ENCODE results near the gene SCRT2. TPM values are rescaled to one million over a fixed set of nuclear protein-coding genes. Genes with fewer than 3 reads are reported as not detected.

The SCRT2 gene
- total and polyA plus RNA-seq, 9 of the 15 experiments (the other 6 are each of a cell fraction or from before 2014, with no cell fraction given) = 0.04 to 0.75 (median 0.13) TPM; not detected in 2

DNA sequence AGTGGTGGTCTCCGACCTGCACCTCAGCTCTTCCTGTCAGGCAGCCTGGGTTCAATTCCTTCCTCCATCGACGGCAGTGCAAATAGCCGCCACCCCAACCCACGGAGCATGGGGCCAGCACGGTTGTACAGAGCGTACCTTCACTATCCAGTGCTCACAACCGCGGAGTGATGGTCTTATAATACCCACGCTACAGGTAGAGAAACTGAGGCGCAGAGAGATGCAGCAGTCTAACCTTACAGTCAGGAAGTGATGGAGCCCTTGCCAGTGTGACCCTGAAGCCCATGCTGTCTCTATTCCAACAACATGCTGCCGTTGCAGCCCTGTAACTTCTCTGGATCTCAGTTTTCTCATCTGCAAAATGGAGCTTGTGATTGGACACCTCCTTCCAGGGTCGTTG lies 11.0 kb downstream of the SCRT2 start:
- in situ Hi-C loops (cut with MboI) (no loop called here), intact Hi-C loops (cut with micrococcal nuclease) (no loop called here)
- Histone ChIP-seq H3K27me3 (ENCODE audit: control insufficient read depth in 2 of 2, insufficient read depth in 2 of 2, low read length in 2 of 2) (no peaks in the 10 kb centered on the region), H3K4me2 (ENCODE audit: insufficient read depth, low read length) (no peak overlapping the region), H3K27ac (ENCODE audit: extremely low read depth, low read depth, low read length) (no peak overlapping the region), H3K9me3 (replicated peaks; ENCODE audit: control insufficient read depth, insufficient read depth, low read depth, low read length) (no peaks in the 10 kb centered on the region), H3K4me3 (no peak overlapping the region), H4K20me1 (replicated peaks; ENCODE audit: control insufficient read depth, insufficient read depth, low read length) (no peaks in the 10 kb centered on the region), H3K4me1 (replicated peaks in 1 of 2; ENCODE audit: control insufficient read depth in 2 of 2, insufficient read depth in 2 of 2, low read length in 2 of 2) (peaks cover 20 to 24% of the 10 kb centered on the region in 2 experiments), H3K9ac (ENCODE audit: insufficient read depth in 1 of 2, low read depth in 2 of 2, low read length in 2 of 2) (no peak overlapping the region; a peak in 1 of 4 replicates), H3K79me2 (ENCODE audit: control insufficient read depth, insufficient read depth, low read length) (no peaks in the 10 kb centered on the region), H3K9me1 (ENCODE audit: control insufficient read depth, insufficient read depth, low read length) (no peaks in the 10 kb centered on the region), H3K36me3 (ENCODE audit: control insufficient read depth, insufficient read depth, low read length) (no peaks in the 10 kb centered on the region), H2AFZ (ENCODE audit: low read depth, low read length) (no peak overlapping the region)
- CTCF ChIA-PET (ENCODE audit: low intra/inter-chr PET ratio) = no interaction called here
- TF ChIP-seq, protein P1, sequence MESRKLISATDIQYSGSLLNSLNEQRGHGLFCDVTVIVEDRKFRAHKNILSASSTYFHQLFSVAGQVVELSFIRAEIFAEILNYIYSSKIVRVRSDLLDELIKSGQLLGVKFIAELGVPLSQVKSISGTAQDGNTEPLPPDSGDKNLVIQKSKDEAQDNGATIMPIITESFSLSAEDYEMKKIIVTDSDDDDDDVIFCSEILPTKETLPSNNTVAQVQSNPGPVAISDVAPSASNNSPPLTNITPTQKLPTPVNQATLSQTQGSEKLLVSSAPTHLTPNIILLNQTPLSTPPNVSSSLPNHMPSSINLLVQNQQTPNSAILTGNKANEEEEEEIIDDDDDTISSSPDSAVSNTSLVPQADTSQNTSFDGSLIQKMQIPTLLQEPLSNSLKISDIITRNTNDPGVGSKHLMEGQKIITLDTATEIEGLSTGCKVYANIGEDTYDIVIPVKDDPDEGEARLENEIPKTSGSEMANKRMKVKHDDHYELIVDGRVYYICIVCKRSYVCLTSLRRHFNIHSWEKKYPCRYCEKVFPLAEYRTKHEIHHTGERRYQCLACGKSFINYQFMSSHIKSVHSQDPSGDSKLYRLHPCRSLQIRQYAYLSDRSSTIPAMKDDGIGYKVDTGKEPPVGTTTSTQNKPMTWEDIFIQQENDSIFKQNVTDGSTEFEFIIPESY (CRISPR knock-in tag; IDR thresholded peaks at IDR 0.05) = peak; percentile 92
- no peak for TF ChIP-seq BRD4 (IDR thresholded peaks at IDR 0.05)
- peak; percentile 64; the same call in 1 of the 2 replicates for TF ChIP-seq BCOR (IDR thresholded peaks at IDR 0.05)
- TF ChIP-seq KDM1A (IDR thresholded peaks at IDR 0.05) = 0 out of 4 replicates have a peak, but pooled peaks of 1 of the 2 experiments have one; percentile 22
- TF ChIP-seq RBM25 (IDR thresholded peaks at IDR 0.05; ENCODE audit: low read depth, low read length, severe bottlenecking) = peak; percentile 69
- TF ChIP-seq HMGN3 (IDR thresholded peaks at IDR 0.05; ENCODE audit: borderline replicate concordance, extremely low read depth, insufficient read length, low read depth, low read length) = no peak
- TF ChIP-seq MAFF (IDR thresholded peaks at IDR 0.05; ENCODE audit: low read length) = no peak
- POLR2A ChIA-PET = interaction anchor here (0.7 kb wide), 1 partner anchor 10 kb away, joined by 3 read pairs; no protein-coding TSS in a partner anchor
- whole genome bisulfite sequencing (ENCODE audit: insufficient coverage, low coverage, missing lambda C conversion rate) = 79% methylated on average over 12 of the region's 13 CpGs
- no TSS peak for BruUV-seq (replicated peaks)
- ATAC-seq = no peak
- no peak for FAIRE-seq
- no peak for DNase-seq (ENCODE audit: extremely low read depth in 1 of 4, low spot score in 3 of 4)

All from K562 (cell line).